OCI-LY3 (cell line): ENCODE measurements around the gene NT5DC1.

Experiments
- EZH2phosphoT487 ChIP-seq: fragments of 200-600 bp; shearing (Covaris generic); IDR thresholded peaks from 2 replicates; pipeline ENCODE4 v1.6.1; 2018; ENCODE audit warnings: antibody characterized with exemption, mixed run types, low read depth
- TF ChIP-seq, protein P1 (sequence below): fragments of 200-600, 300-600 bp; sonication (generic); IDR thresholded peaks from 2 replicates; pipeline ENCODE4 v1.5.1; 2014; ENCODE audit warnings: antibody characterized with exemption, low read length, low read depth

DNA sequence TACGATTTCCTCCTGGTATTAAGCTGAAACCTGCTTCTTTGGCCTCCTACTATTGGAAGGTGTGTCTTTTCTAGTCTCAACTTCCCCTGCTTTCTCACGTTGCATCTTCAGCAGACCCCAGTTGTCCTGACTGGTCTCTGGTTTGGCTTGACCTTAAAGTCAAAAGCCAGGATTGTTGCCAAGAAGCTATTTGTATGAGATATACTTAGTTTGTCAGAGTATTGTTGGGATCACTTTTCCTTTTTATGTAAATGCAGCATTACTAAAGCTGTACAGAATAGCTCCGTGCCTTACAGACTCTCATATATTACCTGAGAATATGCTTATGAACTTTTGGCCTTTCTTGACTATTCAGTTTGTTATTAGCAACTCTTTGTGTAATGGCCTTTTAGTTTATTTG, 92.1 kb downstream of the NT5DC1 start:
- TF ChIP-seq, protein P1, sequence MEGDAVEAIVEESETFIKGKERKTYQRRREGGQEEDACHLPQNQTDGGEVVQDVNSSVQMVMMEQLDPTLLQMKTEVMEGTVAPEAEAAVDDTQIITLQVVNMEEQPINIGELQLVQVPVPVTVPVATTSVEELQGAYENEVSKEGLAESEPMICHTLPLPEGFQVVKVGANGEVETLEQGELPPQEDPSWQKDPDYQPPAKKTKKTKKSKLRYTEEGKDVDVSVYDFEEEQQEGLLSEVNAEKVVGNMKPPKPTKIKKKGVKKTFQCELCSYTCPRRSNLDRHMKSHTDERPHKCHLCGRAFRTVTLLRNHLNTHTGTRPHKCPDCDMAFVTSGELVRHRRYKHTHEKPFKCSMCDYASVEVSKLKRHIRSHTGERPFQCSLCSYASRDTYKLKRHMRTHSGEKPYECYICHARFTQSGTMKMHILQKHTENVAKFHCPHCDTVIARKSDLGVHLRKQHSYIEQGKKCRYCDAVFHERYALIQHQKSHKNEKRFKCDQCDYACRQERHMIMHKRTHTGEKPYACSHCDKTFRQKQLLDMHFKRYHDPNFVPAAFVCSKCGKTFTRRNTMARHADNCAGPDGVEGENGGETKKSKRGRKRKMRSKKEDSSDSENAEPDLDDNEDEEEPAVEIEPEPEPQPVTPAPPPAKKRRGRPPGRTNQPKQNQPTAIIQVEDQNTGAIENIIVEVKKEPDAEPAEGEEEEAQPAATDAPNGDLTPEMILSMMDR: no peak
- no peak for TF ChIP-seq EZH2phosphoT487
